IPS-18a (cell line): ENCODE results near the gene ATR.

Experiments used
- H3K27ac ChIP-seq: one replicate; pipeline ENCODE4 v1.5.1; 2013; ENCODE audit warnings: low read length
- H3K27me3 ChIP-seq: one replicate; pipeline ENCODE4 v1.6.1; 2013; ENCODE audit warnings: mild to moderate bottlenecking, low read length; ENCODE audit not compliant: control insufficient read depth, insufficient read depth
- H3K36me3 ChIP-seq: one replicate; pipeline ENCODE4 v1.6.1; 2013; ENCODE audit warnings: low read depth, low read length; ENCODE audit not compliant: control insufficient read depth
- H3K4me1 ChIP-seq: one replicate; pipeline ENCODE4 v1.6.1; 2013; ENCODE audit warnings: low read depth, low read length; ENCODE audit not compliant: control insufficient read depth
- H3K4me3 ChIP-seq: one replicate; pipeline ENCODE4 v1.5.1; 2013; ENCODE audit warnings: low read length
- H3K9ac ChIP-seq: one replicate; pipeline ENCODE4 v1.6.1; 2013; ENCODE audit warnings: mild to moderate bottlenecking, low read length, moderate library complexity
- H3K9me3 ChIP-seq: one replicate; pipeline ENCODE4 v1.6.1; 2013; ENCODE audit warnings: low read depth, low read length; ENCODE audit not compliant: control insufficient read depth

ATR gene

GRCh38 chr3:142502187-142502985 is 76.1 kb downstream of the ATR start:
- no peak overlapping the region for H3K4me3 ChIP-seq
- no peaks in the 10 kb centered on the region for H3K27me3 ChIP-seq
- no peak overlapping the region for H3K9ac ChIP-seq
- H3K36me3 ChIP-seq, result peaks cover 20% of the 10 kb centered on the region
- H3K4me1 ChIP-seq, result no peaks in the 10 kb centered on the region
- H3K27ac ChIP-seq, result no peak overlapping the region
- H3K9me3 ChIP-seq, result no peaks in the 10 kb centered on the region

- Histone ChIP-seq H3K27me3 (no peaks in the 10 kb centered on the region), H3K4me3 (no peak overlapping the region), H3K27ac (no peak overlapping the region), H3K9me3 (no peaks in the 10 kb centered on the region), H3K36me3 (peaks cover 26% of the 10 kb centered on the region), H3K9ac (no peak overlapping the region), H3K4me1 (no peaks in the 10 kb centered on the region)
Measured at GRCh38 chr3:142501004-142501926, 77.3 kb downstream of the ATR start.

GRCh38 chr3:142500211-142500610 is 78.3 kb downstream of the ATR start:
- Histone ChIP-seq H3K27me3 (no peaks in the 10 kb centered on the region), H3K9ac (no peak overlapping the region), H3K27ac (no peak overlapping the region), H3K36me3 (peaks cover 29% of the 10 kb centered on the region), H3K4me1 (no peaks in the 10 kb centered on the region), H3K4me3 (no peak overlapping the region), H3K9me3 (no peaks in the 10 kb centered on the region)

- Histone ChIP-seq H3K27ac (no peak overlapping the region), H3K27me3 (no peaks in the 10 kb centered on the region), H3K4me1 (no peaks in the 10 kb centered on the region), H3K9me3 (no peaks in the 10 kb centered on the region), H3K9ac (no peak overlapping the region), H3K4me3 (no peak overlapping the region), H3K36me3 (peaks cover 26% of the 10 kb centered on the region)
Measured at GRCh38 chr3:142498397-142499180, 79.9 kb downstream of the ATR start.

GRCh38 chr3:142497729-142498128 is 80.8 kb downstream of the ATR start:
- Histone ChIP-seq H3K4me3 (no peak overlapping the region), H3K4me1 (no peaks in the 10 kb centered on the region), H3K36me3 (peaks cover 30% of the 10 kb centered on the region)

GRCh38 chr3:142495103-142495502 is 83.4 kb downstream of the ATR start:
- Histone ChIP-seq H3K27me3 (no peaks in the 10 kb centered on the region), H3K9me3 (no peaks in the 10 kb centered on the region), H3K27ac (no peak overlapping the region), H3K36me3 (peaks cover 38% of the 10 kb centered on the region), H3K9ac (no peak overlapping the region), H3K4me3 (no peak overlapping the region), H3K4me1 (no peaks in the 10 kb centered on the region)

More at GRCh38 chr3:142497729-142498128, 80.8 kb downstream of the ATR start:
- Histone ChIP-seq H3K9me3 (no peaks in the 10 kb centered on the region), H3K9ac (no peak overlapping the region), H3K27me3 (no peaks in the 10 kb centered on the region), H3K27ac (no peak overlapping the region)

- no peaks in the 10 kb centered on the region for H3K27me3 ChIP-seq
- H3K4me3 ChIP-seq, result no peak overlapping the region
- no peaks in the 10 kb centered on the region for H3K4me1 ChIP-seq
- H3K9me3 ChIP-seq, result no peaks in the 10 kb centered on the region
- H3K27ac ChIP-seq, result no peak overlapping the region
- H3K36me3 ChIP-seq, result peaks cover 37% of the 10 kb centered on the region
- no peak overlapping the region for H3K9ac ChIP-seq
Measured at GRCh38 chr3:142492184-142492583, 86.3 kb downstream of the ATR start.

- Histone ChIP-seq H3K9ac (no peak overlapping the region), H3K36me3 (peaks cover 30% of the 10 kb centered on the region), H3K27me3 (no peaks in the 10 kb centered on the region), H3K4me3 (no peak overlapping the region), H3K9me3 (no peaks in the 10 kb centered on the region), H3K27ac (no peak overlapping the region), H3K4me1 (no peaks in the 10 kb centered on the region)
Measured at GRCh38 chr3:142489572-142490323, 88.8 kb downstream of the ATR start.

- no peak overlapping the region for H3K4me3 ChIP-seq
- H3K9me3 ChIP-seq, result peaks cover 11% of the 10 kb centered on the region
- no peaks in the 10 kb centered on the region for H3K4me1 ChIP-seq
- peaks cover 29% of the 10 kb centered on the region for H3K36me3 ChIP-seq
- no peak overlapping the region for H3K9ac ChIP-seq
- no peaks in the 10 kb centered on the region for H3K27me3 ChIP-seq
- no peak overlapping the region for H3K27ac ChIP-seq
Measured at GRCh38 chr3:142484912-142485435, 93.6 kb downstream of the ATR start.

GRCh38 chr3:142481196-142481595 is 97.3 kb downstream of the ATR start:
- H3K36me3 ChIP-seq, result peaks cover 17% of the 10 kb centered on the region
- H3K9ac ChIP-seq, result no peak overlapping the region
- H3K27ac ChIP-seq, result no peak overlapping the region
- no peaks in the 10 kb centered on the region for H3K4me1 ChIP-seq
- no peak overlapping the region for H3K4me3 ChIP-seq
- no peaks in the 10 kb centered on the region for H3K27me3 ChIP-seq
- peaks cover 11% of the 10 kb centered on the region for H3K9me3 ChIP-seq
